ENCODE measurements around the gene PARD3.

Gene PARD3

GRCh38 chr10:34540492-34540891 is 274.6 kb downstream of the PARD3 start:
- DNase-seq (ENCODE audit: low read depth) = no peak
- no peak for TF ChIP-seq CTCF (IDR thresholded peaks at IDR 0.05; ENCODE audit: control insufficient read depth, extremely low read depth, insufficient read depth)
- H3K4me3 ChIP-seq (ENCODE audit: low read depth, low read length) = no peak overlapping the region

- DNase-seq (ENCODE audit: low read depth) = no peak
- H3K4me3 ChIP-seq (ENCODE audit: low read depth, low read length) = no peak overlapping the region
- no peak for TF ChIP-seq CTCF (IDR thresholded peaks at IDR 0.05; ENCODE audit: control insufficient read depth, extremely low read depth, insufficient read depth)
These were observed 275.4 kb downstream of the PARD3 start for GRCh38 chr10:34539533-34540315.

GRCh38 chr10:34538281-34538829 is 276.7 kb downstream of the PARD3 start:
- no peak for TF ChIP-seq CTCF (IDR thresholded peaks at IDR 0.05; ENCODE audit: control insufficient read depth, extremely low read depth, insufficient read depth)
- no peak overlapping the region for H3K4me3 ChIP-seq (ENCODE audit: low read depth, low read length)
- no peak for DNase-seq (ENCODE audit: low read depth)

DNA sequence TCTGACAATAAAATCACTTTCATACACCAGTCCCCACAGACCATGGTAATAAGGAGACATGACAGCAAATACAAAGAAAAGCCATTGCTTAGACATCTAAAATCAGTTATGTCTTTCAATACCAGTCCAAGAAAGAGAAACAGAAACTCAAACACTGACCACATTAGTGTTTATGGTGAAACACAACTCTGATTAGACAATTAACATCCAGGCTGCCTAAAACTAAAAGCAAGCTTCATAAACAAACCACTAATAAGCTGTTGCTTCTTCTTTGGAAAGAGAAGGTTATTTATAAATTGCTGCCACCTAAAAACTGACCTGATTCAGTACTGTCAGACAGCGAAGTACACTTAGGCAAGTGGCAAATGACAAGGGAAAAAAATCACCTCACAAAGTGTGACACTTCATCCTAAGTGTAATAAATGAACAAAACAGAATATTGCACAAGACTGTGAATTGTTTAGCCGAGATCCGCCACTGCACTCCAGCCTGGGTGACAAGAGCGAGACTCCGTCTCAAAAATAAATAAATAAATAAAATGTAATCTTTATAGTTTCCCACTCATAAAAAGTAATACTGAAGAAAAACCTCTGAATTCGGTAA is 277.4 kb downstream of the PARD3 start:
- H3K4me3 ChIP-seq (ENCODE audit: low read depth, low read length) = no peak overlapping the region
- no peak for TF ChIP-seq CTCF (IDR thresholded peaks at IDR 0.05; ENCODE audit: control insufficient read depth, extremely low read depth, insufficient read depth)
- DNase-seq (ENCODE audit: low read depth) = no peak

GRCh38 chr10:34535872-34536271 is 279.2 kb downstream of the PARD3 start:
- no peak overlapping the region for H3K4me3 ChIP-seq (ENCODE audit: low read depth, low read length)
- DNase-seq (ENCODE audit: low read depth) = no peak
- no peak for TF ChIP-seq CTCF (IDR thresholded peaks at IDR 0.05; ENCODE audit: control insufficient read depth, extremely low read depth, insufficient read depth)

GRCh38 chr10:34530778-34531177 is 284.3 kb downstream of the PARD3 start:
- H3K4me3 ChIP-seq (ENCODE audit: low read depth, low read length) = no peak overlapping the region
- no peak for TF ChIP-seq CTCF (IDR thresholded peaks at IDR 0.05; ENCODE audit: control insufficient read depth, extremely low read depth, insufficient read depth)
- DNase-seq (ENCODE audit: low read depth) = no peak
